Measurements from ENCODE around the gene ZNF343. TPM values are rescaled to one million over a fixed set of nuclear protein-coding genes. Genes with fewer than 3 reads are reported as not detected.
A peak's percentile ranks its signal among the peaks of the same experiment; 100 is the strongest.

Gene ZNF343
- 9.2 and 11.3 TPM in 2 replicates for total RNA-seq

DNA sequence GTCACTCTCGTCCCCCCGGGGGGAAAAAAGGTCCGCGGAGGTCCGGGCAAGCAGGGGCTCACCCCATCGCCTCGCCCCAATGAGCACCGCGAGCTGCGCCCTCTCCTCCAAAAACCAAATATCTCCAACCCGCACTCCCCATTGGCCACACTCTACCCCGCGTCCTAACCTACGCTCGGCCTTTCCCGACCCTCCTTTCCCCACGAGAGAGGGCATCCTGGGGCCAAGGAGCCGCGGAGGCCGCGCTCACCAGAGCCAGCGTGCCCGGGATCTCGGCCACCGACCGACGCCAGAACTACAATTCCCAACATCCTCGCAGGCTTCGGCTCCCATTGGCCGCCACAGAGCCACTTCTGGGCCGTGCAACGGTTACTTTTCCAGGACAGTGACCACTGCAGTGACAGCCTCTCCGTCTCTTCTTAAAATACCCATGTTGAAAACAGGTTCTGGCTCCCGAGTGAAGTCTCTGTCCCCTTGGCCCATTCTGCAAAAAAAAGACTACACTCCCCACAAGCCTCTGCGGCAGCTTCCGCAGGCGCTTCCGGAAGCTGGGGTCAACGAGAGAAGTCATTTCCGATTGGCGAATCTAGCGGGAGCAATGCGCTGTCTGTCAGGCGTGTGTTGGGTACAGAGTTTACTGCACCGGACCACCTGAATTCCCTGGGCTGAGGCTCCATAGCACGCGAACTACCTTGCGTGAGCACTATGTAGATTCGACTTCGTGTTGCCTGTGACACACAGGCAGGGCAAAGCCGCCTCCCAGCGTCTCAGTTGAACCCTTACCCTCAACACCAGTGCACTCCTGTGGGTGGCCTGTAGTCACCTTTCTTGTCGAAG, at the start of gene ZNF343:
ZNF343 (minus strand) TSS at position 285 of the 837 bp plus-strand sequence. CDS start 15,020 bp downstream, outside the sequence.
- Histone ChIP-seq H3K4me3 (ENCODE audit: low read depth, low read length) (peak within 1 kb of the TSS; percentile 80), H3K27me3 (ENCODE audit: control insufficient read depth, insufficient read depth, low read length) (no peaks in the 10 kb centered on the region), H3K36me3 (ENCODE audit: control insufficient read depth, insufficient read depth, low read length) (no peaks in the 10 kb centered on the region)
- peak; percentile 77 for DNase-seq (ENCODE audit: low read depth)
- FAIRE-seq = no peak
- no peak for TF ChIP-seq CTCF (IDR thresholded peaks at IDR 0.05; ENCODE audit: insufficient read depth, low read length, severe bottlenecking)

DNA sequence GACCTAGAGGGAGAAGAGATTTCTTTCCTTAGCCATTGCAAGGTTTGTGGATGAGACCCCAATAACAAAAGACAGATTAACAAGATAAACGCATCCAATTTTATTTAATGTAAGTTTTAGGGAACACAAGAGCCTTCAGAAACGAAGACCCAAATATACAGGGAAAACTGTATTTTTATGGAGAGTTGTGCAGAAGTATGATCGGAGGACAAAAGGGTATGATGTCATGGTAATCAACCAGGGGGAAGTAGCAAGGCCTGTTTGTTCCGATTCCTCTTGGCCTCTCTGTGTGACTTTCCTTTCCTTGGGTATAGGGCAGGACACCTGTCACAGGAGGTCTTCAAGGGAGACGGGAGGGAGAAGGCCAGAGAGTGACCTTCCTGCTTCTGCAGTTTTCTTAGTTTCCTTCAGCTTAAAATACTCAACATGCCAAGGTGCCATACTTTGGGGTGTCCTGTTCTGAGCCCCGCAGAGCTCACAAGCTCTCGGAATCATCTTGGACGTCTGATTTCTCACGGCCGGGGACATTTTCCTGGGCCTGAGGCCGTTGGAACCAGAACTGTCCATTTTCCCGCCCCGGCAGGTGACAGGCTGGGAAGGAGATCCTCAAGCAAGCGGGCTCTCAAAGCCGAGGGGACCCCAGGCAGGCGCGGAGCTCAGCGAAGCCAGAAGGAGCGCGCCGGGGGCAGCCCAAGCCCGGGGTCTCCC, 49.3 kb upstream of the ZNF343 start:
- Histone ChIP-seq H3K27me3 (ENCODE audit: control insufficient read depth, insufficient read depth, low read length) (peaks cover 13% of the 10 kb centered on the region), H3K4me3 (ENCODE audit: low read depth, low read length) (no peak overlapping the region), H3K36me3 (ENCODE audit: control insufficient read depth, insufficient read depth, low read length) (no peaks in the 10 kb centered on the region)
- FAIRE-seq (no peak), DNase-seq (ENCODE audit: low read depth) (no peak)
- no peak for TF ChIP-seq CTCF (IDR thresholded peaks at IDR 0.05; ENCODE audit: insufficient read depth, low read length, severe bottlenecking)

DNA sequence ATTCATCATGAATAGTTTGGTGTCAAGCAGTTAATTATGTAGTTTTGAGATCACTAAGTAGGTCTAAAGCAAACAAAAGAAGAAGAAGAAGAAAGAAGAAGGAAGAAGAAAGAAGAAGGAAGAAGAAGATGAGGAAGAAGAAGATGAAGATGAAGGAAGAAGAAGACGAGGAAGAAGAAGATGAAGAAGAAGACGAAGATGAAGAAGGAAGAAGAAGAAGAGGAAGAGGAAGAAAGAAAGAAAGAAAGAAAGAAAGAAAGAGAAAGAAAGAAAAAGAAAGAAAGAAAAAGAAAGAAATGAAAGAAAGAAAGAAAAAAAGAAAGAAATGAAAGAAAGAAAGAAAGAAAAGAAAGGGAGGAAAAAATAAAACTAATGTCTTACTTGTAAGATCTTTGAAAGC, 36.9 kb upstream of the ZNF343 start:
- Histone ChIP-seq H3K36me3 (ENCODE audit: control insufficient read depth, insufficient read depth, low read length) (no peaks in the 10 kb centered on the region), H3K4me3 (ENCODE audit: low read depth, low read length) (no peak overlapping the region), H3K27me3 (ENCODE audit: control insufficient read depth, insufficient read depth, low read length) (peaks cover 2% of the 10 kb centered on the region)
- FAIRE-seq = no peak
- DNase-seq (ENCODE audit: low read depth) = no peak
- TF ChIP-seq CTCF (IDR thresholded peaks at IDR 0.05; ENCODE audit: insufficient read depth, low read length, severe bottlenecking) = no peak

GRCh38 chr20:2544211-2544610, 35.5 kb upstream of the ZNF343 start:
- peak; percentile 33 for DNase-seq (ENCODE audit: low read depth)
- TF ChIP-seq CTCF (IDR thresholded peaks at IDR 0.05; ENCODE audit: insufficient read depth, low read length, severe bottlenecking) = no peak
- no peak for FAIRE-seq
- no peaks in the 10 kb centered on the region for H3K36me3 ChIP-seq (ENCODE audit: control insufficient read depth, insufficient read depth, low read length)
- no peak overlapping the region for H3K4me3 ChIP-seq (ENCODE audit: low read depth, low read length)
- peaks cover 2% of the 10 kb centered on the region for H3K27me3 ChIP-seq (ENCODE audit: control insufficient read depth, insufficient read depth, low read length)

- H3K36me3 ChIP-seq (ENCODE audit: control insufficient read depth, insufficient read depth, low read length) = no peaks in the 10 kb centered on the region
- DNase-seq (ENCODE audit: low read depth) (no peak), FAIRE-seq (no peak)
- H3K27me3 ChIP-seq (ENCODE audit: control insufficient read depth, insufficient read depth, low read length) = peaks cover 4% of the 10 kb centered on the region
- H3K4me3 ChIP-seq (ENCODE audit: low read depth, low read length) = no peak overlapping the region
- TF ChIP-seq CTCF (IDR thresholded peaks at IDR 0.05; ENCODE audit: insufficient read depth, low read length, severe bottlenecking) = no peak
These were observed 33.6 kb upstream of the ZNF343 start for GRCh38 chr20:2542361-2542760.
